ENCODE results near the gene SV2C. TPM values are rescaled to one million over a fixed set of nuclear protein-coding genes. Genes with fewer than 3 reads are reported as not detected.

The SV2C gene
- total RNA-seq, 1 experiment from 2014 or later, result 0.04 TPM

DNA sequence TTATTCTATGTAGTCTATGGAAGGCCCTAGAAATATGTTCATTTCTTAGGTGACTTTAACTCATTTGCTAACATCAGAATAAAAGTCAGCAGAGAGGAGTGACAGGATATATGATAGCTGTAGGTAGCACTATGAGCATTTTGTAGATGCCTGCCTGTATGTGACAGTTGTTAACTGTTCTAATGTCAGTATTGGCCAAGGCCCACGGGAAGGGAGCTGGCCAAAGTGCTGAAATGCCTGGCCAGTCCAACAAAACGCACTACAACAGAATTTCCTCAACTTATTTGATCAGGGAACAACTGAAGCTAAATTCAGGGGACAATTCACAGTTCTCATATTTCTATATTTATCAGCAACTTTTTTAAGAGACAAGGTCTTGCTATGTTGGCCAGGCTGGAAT lies 20.8 kb downstream of the SV2C start:
- DNase-seq (ENCODE audit: low spot score), result no peak

- no peak for DNase-seq (ENCODE audit: low spot score)
These were observed 23.0 kb downstream of the SV2C start for GRCh38 chr5:76106149-76106548.

DNA sequence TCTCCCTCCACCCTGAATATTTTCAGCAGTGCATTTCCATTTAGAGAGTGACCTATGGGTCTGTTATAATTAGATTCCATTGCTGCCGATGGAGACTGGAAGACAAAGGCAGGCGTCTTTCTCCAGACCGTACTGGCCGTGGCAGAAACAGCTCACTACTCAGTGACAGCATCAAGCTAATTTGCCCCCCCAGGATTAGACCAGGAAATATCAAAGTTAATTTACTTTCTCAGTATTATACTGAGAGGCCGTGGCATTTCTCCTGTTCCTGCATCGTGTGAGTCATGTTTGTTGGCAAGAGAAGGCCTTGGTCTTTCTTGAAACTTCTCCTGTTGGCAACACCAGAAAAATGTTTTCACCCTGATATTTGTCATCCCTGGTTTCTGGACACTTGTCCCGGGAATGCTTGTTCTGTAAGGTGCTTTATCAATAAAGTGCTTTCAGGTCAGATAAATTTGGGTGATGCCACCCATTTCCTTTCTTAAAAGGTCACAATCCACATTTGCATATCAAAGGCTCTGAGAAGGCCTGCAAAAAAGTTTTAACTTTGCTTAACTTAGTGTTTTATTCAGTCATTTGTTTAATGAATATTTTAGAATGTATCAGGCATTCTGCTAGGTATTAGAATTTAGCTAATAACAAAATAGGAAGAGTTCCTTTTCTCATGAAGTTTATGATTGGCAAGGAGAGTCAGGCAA lies 28.4 kb downstream of the SV2C start:
- DNase-seq (ENCODE audit: low spot score), result peak; percentile 19

DNA sequence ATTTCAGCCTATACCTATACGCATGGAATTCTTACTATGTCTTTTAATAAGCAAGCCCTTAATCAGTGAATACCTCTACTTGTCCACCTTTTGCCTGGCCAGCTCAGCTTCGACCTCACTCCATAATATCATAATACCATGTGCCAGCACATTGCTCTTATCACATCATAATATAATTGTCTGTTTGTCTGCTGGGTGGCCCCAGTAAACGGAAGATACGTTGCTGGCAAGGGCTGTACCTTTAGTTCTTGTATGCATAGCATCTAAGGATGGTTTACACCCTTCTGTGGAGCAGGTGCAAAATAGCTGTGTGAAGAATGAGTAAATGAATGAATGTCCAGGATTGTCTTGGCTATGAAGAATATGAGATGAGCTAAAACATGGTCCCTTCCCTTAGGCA lies 29.9 kb downstream of the SV2C start:
- no peak for DNase-seq (ENCODE audit: low spot score)

- peak; percentile 33 for DNase-seq (ENCODE audit: low spot score)
These were observed 31.1 kb downstream of the SV2C start for GRCh38 chr5:76114179-76114851.

- DNase-seq (ENCODE audit: low spot score), result no peak
These were observed 42.2 kb downstream of the SV2C start for GRCh38 chr5:76125346-76125745.

DNA sequence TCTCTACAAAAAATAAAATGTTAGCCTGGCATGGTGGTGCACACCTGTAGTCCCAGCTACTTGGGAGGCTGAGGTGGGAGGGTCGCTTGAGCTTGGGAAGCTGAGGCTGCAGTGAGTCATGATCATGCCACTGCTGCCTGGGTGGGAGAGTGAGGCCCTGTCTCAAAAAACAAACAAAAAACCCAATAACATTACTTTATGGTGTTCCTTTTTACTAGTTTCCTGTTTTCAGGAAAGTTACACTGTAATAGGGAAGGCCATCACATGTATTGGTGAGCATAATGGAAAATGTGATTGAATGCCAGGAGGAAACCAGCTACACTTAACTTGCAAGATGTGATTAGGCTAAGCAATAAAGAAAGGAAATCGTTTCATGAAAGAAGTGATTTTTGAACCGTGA lies 42.7 kb downstream of the SV2C start:
- DNase-seq (ENCODE audit: low spot score), result no peak

DNA sequence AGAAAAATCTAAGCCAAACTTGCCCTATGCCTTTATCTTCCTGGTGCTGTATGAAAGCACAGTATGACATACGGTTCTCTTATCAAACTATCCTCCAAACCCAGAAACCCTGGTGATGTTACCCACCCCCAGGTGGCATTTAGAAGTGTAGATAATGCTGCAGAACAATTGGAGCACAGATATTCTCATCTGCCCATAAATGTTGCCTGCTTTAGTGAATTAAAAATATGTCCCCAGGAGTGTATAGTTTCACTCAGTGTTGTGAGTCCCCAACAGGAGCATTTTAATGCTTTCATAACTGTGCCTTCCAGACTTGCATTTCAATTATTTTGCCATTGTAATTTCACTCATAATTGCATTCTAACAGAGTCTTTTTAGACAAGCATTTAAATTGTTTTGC lies 50.8 kb downstream of the SV2C start:
- DNase-seq (ENCODE audit: low spot score), result no peak

DNA sequence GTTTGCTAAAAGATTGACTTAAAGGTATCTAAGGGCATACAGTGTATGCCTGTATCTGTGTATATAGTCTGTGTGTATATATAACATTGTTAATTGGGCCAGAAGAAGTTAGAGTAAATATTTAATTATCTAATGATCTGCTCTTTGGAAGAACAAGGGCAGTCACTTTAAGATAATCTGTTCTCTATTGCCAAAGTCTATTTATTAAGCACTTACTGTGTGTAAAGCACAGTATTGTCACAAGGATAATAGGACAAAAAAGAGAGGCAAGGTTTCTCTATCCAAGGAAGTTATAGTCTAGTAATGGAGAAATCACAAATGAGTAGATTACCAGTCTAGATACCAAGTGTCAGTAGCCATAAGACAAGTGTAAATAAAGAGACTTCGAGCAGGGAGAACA lies 51.5 kb downstream of the SV2C start:
- no peak for DNase-seq (ENCODE audit: low spot score)

DNA sequence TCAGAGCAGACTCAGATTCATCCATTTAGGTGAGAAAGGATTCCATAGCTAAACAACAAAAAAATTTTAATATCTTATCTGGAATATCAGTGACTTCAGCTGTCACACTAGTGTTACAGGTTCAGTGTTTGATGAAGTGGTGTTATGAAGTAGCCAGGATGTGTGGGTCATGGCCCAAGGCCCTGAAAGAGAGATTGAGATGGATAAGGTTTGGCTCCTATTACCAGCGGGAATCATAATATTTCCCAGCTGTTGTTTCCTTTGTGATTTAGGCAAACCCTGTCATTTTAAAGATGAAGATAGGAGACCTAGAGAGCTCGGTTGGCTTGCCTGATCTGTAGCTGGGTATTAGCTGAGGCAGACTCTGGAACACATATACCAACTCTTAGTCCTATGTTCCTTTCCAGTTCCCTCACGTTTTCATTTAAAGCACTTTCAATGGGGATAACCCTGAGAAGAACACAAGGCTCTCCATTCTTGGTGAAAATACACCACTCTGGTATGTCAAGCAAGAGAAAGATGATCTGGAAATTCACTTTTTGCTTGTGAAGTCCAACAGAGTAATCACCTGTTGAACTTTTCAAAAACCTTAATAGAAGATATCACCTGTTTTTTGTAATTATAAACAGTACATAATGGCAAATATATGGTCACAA lies 54.8 kb downstream of the SV2C start:
- DNase-seq (ENCODE audit: low spot score), result no peak

GRCh38 chr5:76143884-76144283 lies 60.7 kb downstream of the SV2C start:
- DNase-seq (ENCODE audit: low spot score), result no peak

GRCh38 chr5:76144513-76145274 lies 61.5 kb downstream of the SV2C start:
- no peak for DNase-seq (ENCODE audit: low spot score)

DNA sequence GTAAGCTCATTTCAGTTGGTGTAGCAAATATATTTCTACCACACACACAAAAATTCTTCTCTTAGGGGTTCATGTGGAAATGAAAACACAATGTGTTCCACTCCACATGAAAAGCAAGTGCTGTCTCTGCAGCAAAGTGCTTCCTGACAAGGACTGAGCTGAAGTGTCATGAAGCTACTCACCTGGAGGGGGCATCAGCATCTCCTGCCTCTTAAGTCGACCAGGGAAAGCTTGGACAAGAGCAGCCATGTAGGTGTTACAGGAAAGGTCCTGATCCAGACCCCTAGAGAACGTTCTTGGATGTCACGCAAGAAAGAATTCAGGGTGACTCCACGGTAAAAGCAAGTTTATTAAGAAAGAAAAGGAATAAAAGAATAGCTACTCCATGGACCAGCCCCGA lies 62.8 kb downstream of the SV2C start:
- peak; percentile 32 for DNase-seq (ENCODE audit: low spot score)

DNA sequence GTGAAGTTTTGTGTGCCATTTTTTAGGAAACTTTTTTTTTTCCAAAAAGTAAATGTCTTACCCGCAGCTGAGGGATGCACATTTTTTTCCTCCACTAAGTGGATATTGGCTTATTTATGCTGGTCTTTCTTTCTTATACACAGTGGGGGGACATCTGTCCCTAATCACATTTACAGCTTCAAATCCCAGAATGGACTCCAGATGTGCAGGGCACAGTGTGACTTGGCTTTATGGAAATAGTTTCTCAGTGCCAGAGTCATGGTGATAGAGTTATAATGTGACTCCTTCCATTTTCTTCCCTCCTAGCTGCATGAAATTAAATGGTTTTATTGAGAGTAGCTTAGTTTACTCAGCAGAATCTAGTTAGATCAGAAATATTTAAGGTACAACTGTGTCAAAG lies 66.5 kb downstream of the SV2C start:
- no peak for DNase-seq (ENCODE audit: low spot score)

- no peak for DNase-seq (ENCODE audit: low spot score)
These were observed 69.0 kb downstream of the SV2C start for GRCh38 chr5:76152161-76152560.

- DNase-seq (ENCODE audit: low spot score), result no peak
These were observed 69.5 kb downstream of the SV2C start for GRCh38 chr5:76152700-76153099.

GRCh38 chr5:76153271-76153670 lies 70.1 kb downstream of the SV2C start:
- no peak for DNase-seq (ENCODE audit: low spot score)

- DNase-seq (ENCODE audit: low spot score), result no peak
These were observed 71.0 kb downstream of the SV2C start for GRCh38 chr5:76154009-76154690.

GRCh38 chr5:76155536-76155935 lies 72.4 kb downstream of the SV2C start:
- DNase-seq (ENCODE audit: low spot score), result no peak

- DNase-seq (ENCODE audit: low spot score), result no peak
These were observed 79.2 kb downstream of the SV2C start for GRCh38 chr5:76162335-76162734.

DNA sequence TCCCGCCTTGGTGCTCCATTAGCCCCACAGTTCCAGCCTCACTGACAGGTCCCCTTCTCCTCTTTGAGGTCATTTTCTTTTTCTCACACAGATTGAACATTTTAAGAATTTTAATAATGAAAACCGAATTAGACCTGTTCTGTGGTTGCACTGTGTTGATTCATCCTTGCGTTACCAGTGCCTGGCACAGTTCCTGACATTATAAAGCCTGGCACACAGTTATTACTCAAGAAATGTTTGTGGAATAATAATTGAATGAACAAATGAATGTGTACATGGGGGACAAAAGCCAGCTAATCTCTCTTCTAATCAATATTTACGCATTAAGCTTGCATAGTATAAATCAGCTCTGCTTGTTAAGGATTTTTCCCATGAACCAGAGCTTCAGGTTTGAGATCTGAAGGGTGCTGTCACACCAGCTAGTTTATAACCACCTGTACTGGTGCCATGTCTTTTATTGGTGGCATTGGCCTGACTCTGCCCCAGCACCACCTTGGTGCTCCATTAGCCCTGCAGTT lies 80.0 kb downstream of the SV2C start:
- no peak for DNase-seq (ENCODE audit: low spot score)

GRCh38 chr5:76165029-76165428 lies 81.8 kb downstream of the SV2C start:
- no peak for DNase-seq (ENCODE audit: low spot score)
